Measurements from ENCODE around the gene SPRR4.

SPRR4 gene

DNA sequence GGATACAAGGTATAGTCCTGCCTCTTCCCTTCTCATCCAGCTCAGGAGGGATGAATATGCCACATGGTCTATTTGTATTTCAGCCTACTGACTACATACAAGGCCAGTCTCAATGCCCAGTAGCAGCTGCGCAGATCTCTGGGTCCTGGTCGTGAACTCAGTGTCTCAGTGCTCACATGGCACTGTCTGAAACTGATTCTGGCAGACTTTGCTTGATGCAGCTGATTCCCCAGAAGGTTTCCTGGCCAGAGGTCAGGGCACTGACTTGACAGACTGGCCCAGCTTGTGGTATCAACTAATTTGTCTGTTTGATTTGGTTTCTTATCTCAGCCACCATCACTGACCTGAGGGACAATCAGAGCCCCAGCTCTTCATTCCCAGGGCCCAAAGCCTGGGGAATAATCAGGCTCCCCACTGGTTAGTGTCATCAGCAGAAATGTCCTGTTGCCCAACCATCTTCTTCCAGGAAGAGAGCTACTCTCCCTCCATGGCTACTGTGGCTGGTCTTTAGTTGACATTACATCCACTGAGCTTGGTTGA, 7.5 kb upstream of the SPRR4 start:
- no peak overlapping the region for H3K4me3 ChIP-seq (ENCODE audit: low read depth in 1 of 5, low read length in 5 of 5)
- no peaks in the 10 kb centered on the region for H3K4me1 ChIP-seq (ENCODE audit: control insufficient read depth in 5 of 5, insufficient read depth in 5 of 5, low read length in 5 of 5)
- H3K27ac ChIP-seq (ENCODE audit: low read depth, low read length): no peak overlapping the region
- no peaks in the 10 kb centered on the region for H3K9me3 ChIP-seq (ENCODE audit: control insufficient read depth in 5 of 5, low read length in 5 of 5)
- H3K9ac ChIP-seq (ENCODE audit: low read length in 5 of 5): no peak overlapping the region
- peaks cover 0 to 4% (median 0%) of the 10 kb centered on the region in 5 donors for H3K27me3 ChIP-seq (ENCODE audit: control insufficient read depth in 5 of 5, insufficient read depth in 4 of 5, low read length in 5 of 5)
- H3K36me3 ChIP-seq (ENCODE audit: control insufficient read depth in 5 of 5, insufficient read depth in 5 of 5, low read length in 5 of 5): no peaks in the 10 kb centered on the region

- no peaks in the 10 kb centered on the region for H3K36me3 ChIP-seq (ENCODE audit: control insufficient read depth in 5 of 5, insufficient read depth in 5 of 5, low read length in 5 of 5)
- H3K9ac ChIP-seq (ENCODE audit: low read length in 5 of 5): no peak overlapping the region
- no peak overlapping the region for H3K4me3 ChIP-seq (ENCODE audit: low read depth in 1 of 5, low read length in 5 of 5)
- peaks cover 0 to 4% (median 0%) of the 10 kb centered on the region in 5 donors for H3K27me3 ChIP-seq (ENCODE audit: control insufficient read depth in 5 of 5, insufficient read depth in 4 of 5, low read length in 5 of 5)
- H3K4me1 ChIP-seq (ENCODE audit: control insufficient read depth in 5 of 5, insufficient read depth in 5 of 5, low read length in 5 of 5): no peaks in the 10 kb centered on the region
- H3K9me3 ChIP-seq (ENCODE audit: control insufficient read depth in 5 of 5, low read length in 5 of 5): no peaks in the 10 kb centered on the region
- H3K27ac ChIP-seq (ENCODE audit: low read depth, low read length): no peak overlapping the region
Observed at GRCh38 chr1:152964536-152964935, 5.9 kb upstream of the SPRR4 start.

- Histone ChIP-seq H3K4me1 (ENCODE audit: control insufficient read depth in 5 of 5, insufficient read depth in 5 of 5, low read length in 5 of 5) (no peaks in the 10 kb centered on the region), H3K4me3 (ENCODE audit: low read depth in 1 of 5, low read length in 5 of 5) (no peak overlapping the region), H3K9me3 (ENCODE audit: control insufficient read depth in 5 of 5, low read length in 5 of 5) (no peaks in the 10 kb centered on the region), H3K27ac (ENCODE audit: low read depth, low read length) (no peak overlapping the region), H3K9ac (ENCODE audit: low read length in 5 of 5) (no peak overlapping the region), H3K27me3 (ENCODE audit: control insufficient read depth in 5 of 5, insufficient read depth in 4 of 5, low read length in 5 of 5) (peaks cover 0 to 3% (median 0%) of the 10 kb centered on the region in 5 donors), H3K36me3 (ENCODE audit: control insufficient read depth in 5 of 5, insufficient read depth in 5 of 5, low read length in 5 of 5) (no peaks in the 10 kb centered on the region)
Observed at GRCh38 chr1:152965853-152966252, 4.6 kb upstream of the SPRR4 start.

GRCh38 chr1:152967201-152967600, 3.2 kb upstream of the SPRR4 start:
- no peak overlapping the region for H3K4me3 ChIP-seq (ENCODE audit: low read depth in 1 of 5, low read length in 5 of 5)
- H3K27ac ChIP-seq (ENCODE audit: low read depth, low read length): no peak overlapping the region
- H3K27me3 ChIP-seq (ENCODE audit: control insufficient read depth in 5 of 5, insufficient read depth in 4 of 5, low read length in 5 of 5): peaks cover 0 to 3% (median 0%) of the 10 kb centered on the region in 5 donors
- no peak overlapping the region for H3K9ac ChIP-seq (ENCODE audit: low read length in 5 of 5)
- no peaks in the 10 kb centered on the region for H3K9me3 ChIP-seq (ENCODE audit: control insufficient read depth in 5 of 5, low read length in 5 of 5)
- no peaks in the 10 kb centered on the region for H3K4me1 ChIP-seq (ENCODE audit: control insufficient read depth in 5 of 5, insufficient read depth in 5 of 5, low read length in 5 of 5)
- H3K36me3 ChIP-seq (ENCODE audit: control insufficient read depth in 5 of 5, insufficient read depth in 5 of 5, low read length in 5 of 5): no peaks in the 10 kb centered on the region

DNA sequence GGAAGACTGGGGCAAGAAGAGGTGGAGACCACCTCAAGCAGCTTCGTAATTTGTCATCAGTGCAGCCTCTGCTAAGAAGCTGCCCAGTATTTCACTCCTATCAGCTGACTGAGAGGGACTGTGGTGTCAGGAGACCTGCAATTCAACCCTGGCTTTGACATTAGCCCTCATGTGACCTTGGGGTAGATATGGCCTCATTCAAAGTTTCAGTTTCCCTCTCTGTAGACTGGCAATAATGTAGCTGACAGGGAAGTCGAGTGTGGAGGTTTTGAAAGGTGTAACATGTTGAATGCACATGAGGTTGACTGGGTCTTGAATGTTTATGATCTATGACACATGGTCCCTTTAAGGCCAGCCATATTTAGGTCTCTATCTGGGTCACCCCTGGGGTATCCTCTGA, 2.2 kb upstream of the SPRR4 start:
- Histone ChIP-seq H3K9ac (ENCODE audit: low read length in 5 of 5) (no peak overlapping the region), H3K9me3 (ENCODE audit: control insufficient read depth in 5 of 5, low read length in 5 of 5) (no peaks in the 10 kb centered on the region), H3K4me1 (ENCODE audit: control insufficient read depth in 5 of 5, insufficient read depth in 5 of 5, low read length in 5 of 5) (no peaks in the 10 kb centered on the region)

GRCh38 chr1:152969036-152969435, 1.4 kb upstream of the SPRR4 start:
- Histone ChIP-seq H3K4me1 (ENCODE audit: control insufficient read depth in 5 of 5, insufficient read depth in 5 of 5, low read length in 5 of 5) (no peaks in the 10 kb centered on the region), H3K27ac (ENCODE audit: low read depth, low read length) (no peak overlapping the region), H3K9ac (ENCODE audit: low read length in 5 of 5) (no peak overlapping the region), H3K9me3 (ENCODE audit: control insufficient read depth in 5 of 5, low read length in 5 of 5) (no peaks in the 10 kb centered on the region), H3K27me3 (ENCODE audit: control insufficient read depth in 5 of 5, insufficient read depth in 4 of 5, low read length in 5 of 5) (peaks cover 0 to 3% (median 0%) of the 10 kb centered on the region in 5 donors), H3K4me3 (ENCODE audit: low read depth in 1 of 5, low read length in 5 of 5) (no peak overlapping the region), H3K36me3 (ENCODE audit: control insufficient read depth in 5 of 5, insufficient read depth in 5 of 5, low read length in 5 of 5) (no peaks in the 10 kb centered on the region)

More for the DNA sequence above, 2.2 kb upstream of the SPRR4 start:
- Histone ChIP-seq H3K4me3 (ENCODE audit: low read depth in 1 of 5, low read length in 5 of 5) (no peak overlapping the region), H3K27ac (ENCODE audit: low read depth, low read length) (no peak overlapping the region), H3K36me3 (ENCODE audit: control insufficient read depth in 5 of 5, insufficient read depth in 5 of 5, low read length in 5 of 5) (no peaks in the 10 kb centered on the region), H3K27me3 (ENCODE audit: control insufficient read depth in 5 of 5, insufficient read depth in 4 of 5, low read length in 5 of 5) (peaks cover 0 to 3% (median 0%) of the 10 kb centered on the region in 5 donors)

GRCh38 chr1:152972196-152972886, 1.9 kb downstream of the SPRR4 start:
- Histone ChIP-seq H3K4me1 (ENCODE audit: control insufficient read depth in 5 of 5, insufficient read depth in 5 of 5, low read length in 5 of 5) (no peaks in the 10 kb centered on the region), H3K36me3 (ENCODE audit: control insufficient read depth in 5 of 5, insufficient read depth in 5 of 5, low read length in 5 of 5) (no peaks in the 10 kb centered on the region), H3K9me3 (ENCODE audit: control insufficient read depth in 5 of 5, low read length in 5 of 5) (no peaks in the 10 kb centered on the region), H3K9ac (ENCODE audit: low read length in 5 of 5) (no peak overlapping the region), H3K27ac (ENCODE audit: low read depth, low read length) (no peak overlapping the region), H3K27me3 (ENCODE audit: control insufficient read depth in 5 of 5, insufficient read depth in 4 of 5, low read length in 5 of 5) (peaks cover 0 to 2% (median 0%) of the 10 kb centered on the region in 5 donors), H3K4me3 (ENCODE audit: low read depth in 1 of 5, low read length in 5 of 5) (no peak overlapping the region)

GRCh38 chr1:152976688-152977087, 6.2 kb downstream of the SPRR4 start:
- no peaks in the 10 kb centered on the region for H3K9me3 ChIP-seq (ENCODE audit: control insufficient read depth in 5 of 5, low read length in 5 of 5)
- no peak overlapping the region for H3K27ac ChIP-seq (ENCODE audit: low read depth, low read length)
- H3K36me3 ChIP-seq (ENCODE audit: control insufficient read depth in 5 of 5, insufficient read depth in 5 of 5, low read length in 5 of 5): no peaks in the 10 kb centered on the region
- H3K27me3 ChIP-seq (ENCODE audit: control insufficient read depth in 5 of 5, insufficient read depth in 4 of 5, low read length in 5 of 5): peaks cover 0 to 4% (median 0%) of the 10 kb centered on the region in 5 donors
- no peaks in the 10 kb centered on the region for H3K4me1 ChIP-seq (ENCODE audit: control insufficient read depth in 5 of 5, insufficient read depth in 5 of 5, low read length in 5 of 5)
- no peak overlapping the region for H3K4me3 ChIP-seq (ENCODE audit: low read depth in 1 of 5, low read length in 5 of 5)
- no peak overlapping the region for H3K9ac ChIP-seq (ENCODE audit: low read length in 5 of 5)

DNA sequence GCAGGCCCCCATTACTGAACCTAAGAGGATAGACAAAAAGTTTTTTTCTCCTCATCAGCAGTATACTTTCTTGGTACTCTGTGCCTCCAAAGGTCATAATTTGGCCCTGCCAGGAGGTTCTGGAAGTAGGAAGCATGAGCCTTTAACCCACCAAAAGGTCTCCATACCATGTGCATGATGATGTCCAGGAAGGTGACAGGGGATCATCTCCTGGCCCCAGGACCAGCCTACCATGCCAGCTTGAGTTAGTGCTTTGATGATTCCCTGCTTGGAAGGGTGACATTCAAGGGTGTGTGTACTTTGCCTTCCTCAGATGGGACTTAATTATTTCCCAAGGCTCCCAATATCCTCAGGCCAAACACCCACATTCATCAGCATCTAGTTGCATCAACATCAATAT, 7.2 kb downstream of the SPRR4 start:
- no peaks in the 10 kb centered on the region for H3K9me3 ChIP-seq (ENCODE audit: control insufficient read depth in 5 of 5, low read length in 5 of 5)
- no peak overlapping the region for H3K4me3 ChIP-seq (ENCODE audit: low read depth in 1 of 5, low read length in 5 of 5)
- peaks cover 0 to 4% (median 0%) of the 10 kb centered on the region in 5 donors for H3K27me3 ChIP-seq (ENCODE audit: control insufficient read depth in 5 of 5, insufficient read depth in 4 of 5, low read length in 5 of 5)
- no peaks in the 10 kb centered on the region for H3K4me1 ChIP-seq (ENCODE audit: control insufficient read depth in 5 of 5, insufficient read depth in 5 of 5, low read length in 5 of 5)
- H3K36me3 ChIP-seq (ENCODE audit: control insufficient read depth in 5 of 5, insufficient read depth in 5 of 5, low read length in 5 of 5): no peaks in the 10 kb centered on the region
- no peak overlapping the region for H3K27ac ChIP-seq (ENCODE audit: low read depth, low read length)
- no peak overlapping the region for H3K9ac ChIP-seq (ENCODE audit: low read length in 5 of 5)

GRCh38 chr1:152980676-152981075, 10.2 kb downstream of the SPRR4 start:
- no peaks in the 10 kb centered on the region for H3K9me3 ChIP-seq (ENCODE audit: control insufficient read depth in 5 of 5, low read length in 5 of 5)

More at GRCh38 chr1:152980676-152981075, 10.2 kb downstream of the SPRR4 start:
- Histone ChIP-seq H3K4me3 (ENCODE audit: low read depth in 1 of 5, low read length in 5 of 5) (no peak overlapping the region), H3K27ac (ENCODE audit: low read depth, low read length) (no peak overlapping the region), H3K36me3 (ENCODE audit: control insufficient read depth in 5 of 5, insufficient read depth in 5 of 5, low read length in 5 of 5) (no peaks in the 10 kb centered on the region), H3K4me1 (ENCODE audit: control insufficient read depth in 5 of 5, insufficient read depth in 5 of 5, low read length in 5 of 5) (no peaks in the 10 kb centered on the region), H3K9ac (ENCODE audit: low read length in 5 of 5) (no peak overlapping the region), H3K27me3 (ENCODE audit: control insufficient read depth in 5 of 5, insufficient read depth in 4 of 5, low read length in 5 of 5) (peaks cover 0 to 17% (median 2%) of the 10 kb centered on the region in 5 donors)
